Measurements from ENCODE around the gene DHX40.

GRCh38 chr17:59649886-59650285 is 84.5 kb downstream of the DHX40 start:
- TF ChIP-seq NRF1 (IDR thresholded peaks at IDR 0.05; ENCODE audit: low read depth, low read length) (no peak), CEBPB (IDR thresholded peaks at IDR 0.05; ENCODE audit: low read depth, low read length) (no peak), EP300 (IDR thresholded peaks at IDR 0.05; ENCODE audit: borderline replicate concordance in 1 of 2, low read depth in 2 of 2, low read length in 2 of 2) (no peak), SAP30 (IDR thresholded peaks at IDR 0.05; ENCODE audit: insufficient read depth, insufficient replicate concordance, low read length) (no peak), POLR2A (IDR thresholded peaks at IDR 0.05; ENCODE audit: control extremely low read depth in 1 of 2, low read depth in 2 of 2, low read length in 2 of 2) (no peak), EZH2 (IDR thresholded peaks at IDR 0.05; ENCODE audit: low read depth, low read length, severe bottlenecking) (no peak), SRF (IDR thresholded peaks at IDR 0.05; ENCODE audit: low read depth, low read length) (no peak), CTCF (IDR thresholded peaks at IDR 0.05; ENCODE audit: control extremely low read depth in 1 of 3, insufficient read depth in 1 of 3, low read depth in 1 of 3, low read length in 3 of 3) (no peak), EGR1 (IDR thresholded peaks at IDR 0.05; ENCODE audit: borderline replicate concordance, low read depth, low read length) (no peak), TAF1 (IDR thresholded peaks at IDR 0.05; ENCODE audit: low read depth, low read length) (no peak)
